NCI-H2227 (cell line): ENCODE measurements around the gene CDH13.

Source experiments
- DNase-seq: peaks from one replicate; lab custom pipeline; 2025; ENCODE audit not compliant: unreplicated experiment; lab: John Stamatoyannopoulos, UW

The CDH13 gene

DNA sequence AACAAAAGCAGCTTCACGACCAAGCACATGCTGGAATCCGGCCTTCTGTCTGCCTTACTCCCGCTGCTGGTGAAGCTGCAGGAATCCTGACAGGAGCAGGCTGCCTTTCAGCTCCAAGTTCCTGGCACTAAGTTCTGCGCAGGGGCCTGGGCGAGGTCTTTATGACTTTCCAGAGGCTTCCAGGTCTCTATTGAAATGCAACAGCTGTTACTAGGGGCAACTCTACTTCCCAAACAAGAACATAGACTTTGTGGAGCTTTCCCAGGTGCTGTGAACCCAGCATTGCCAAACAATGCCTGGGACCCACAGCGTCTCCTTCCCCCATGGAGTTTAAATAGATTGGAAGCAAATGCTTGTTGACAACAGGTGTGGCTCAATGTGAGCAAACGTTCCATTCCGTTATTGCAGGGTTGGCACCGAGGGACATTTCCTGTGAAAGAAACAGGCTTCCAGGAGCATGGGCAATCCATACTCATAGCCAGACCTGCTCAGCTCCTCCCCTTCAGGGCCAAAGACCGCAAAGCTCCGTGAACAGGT lies 156.0 kb downstream of the CDH13 start:
- no peak for DNase-seq

DNA sequence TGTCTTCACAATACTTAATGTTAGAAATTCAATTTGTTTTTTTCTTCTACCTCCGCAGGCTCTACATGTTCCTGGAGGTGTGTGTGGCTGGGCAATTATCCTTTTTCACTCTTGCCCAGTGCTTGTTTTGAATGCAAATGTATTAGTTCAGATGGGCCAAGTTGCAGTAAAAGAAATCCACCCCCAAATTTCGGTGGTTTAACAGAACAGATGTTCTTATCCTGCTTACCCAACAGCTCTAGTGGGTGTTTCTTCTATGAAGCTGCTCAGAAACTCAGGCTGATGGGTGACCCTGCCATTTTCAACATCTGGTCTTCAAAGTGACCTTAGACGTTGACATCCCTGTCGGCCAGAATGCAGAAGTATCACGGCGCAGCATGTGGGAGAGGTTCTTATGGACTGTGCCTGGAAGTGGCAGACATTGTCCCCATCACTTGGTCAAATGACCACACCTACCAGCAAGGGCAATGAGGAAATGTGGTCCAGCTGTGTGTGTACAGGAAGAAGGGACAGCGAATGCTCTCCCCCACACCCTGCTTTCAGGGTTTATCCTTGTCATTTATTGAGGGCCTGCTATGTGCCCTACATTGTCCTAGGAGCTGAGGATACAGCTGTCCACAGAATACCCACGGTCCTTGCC lies 157.3 kb downstream of the CDH13 start:
- no peak for DNase-seq

DNA sequence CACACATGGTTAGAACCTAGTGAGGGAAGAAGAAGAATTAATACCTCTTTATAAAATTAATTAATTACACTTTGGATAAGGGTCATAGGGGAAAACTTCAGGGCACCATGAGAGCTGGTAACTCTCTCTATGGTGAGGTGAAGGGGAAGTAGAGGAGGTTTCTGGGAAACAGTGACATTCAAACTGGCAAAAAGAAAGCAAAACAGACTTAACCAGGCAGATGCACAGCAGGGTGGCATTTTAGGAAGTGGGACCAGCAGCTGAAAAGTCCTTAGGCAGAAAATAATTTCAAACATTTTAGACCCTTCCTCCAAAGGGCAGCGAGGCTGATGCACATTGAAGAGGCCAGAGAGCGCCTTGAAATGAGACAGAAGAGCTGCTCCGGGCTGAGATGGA lies 157.8 kb downstream of the CDH13 start:
- DNase-seq, result no peak

DNA sequence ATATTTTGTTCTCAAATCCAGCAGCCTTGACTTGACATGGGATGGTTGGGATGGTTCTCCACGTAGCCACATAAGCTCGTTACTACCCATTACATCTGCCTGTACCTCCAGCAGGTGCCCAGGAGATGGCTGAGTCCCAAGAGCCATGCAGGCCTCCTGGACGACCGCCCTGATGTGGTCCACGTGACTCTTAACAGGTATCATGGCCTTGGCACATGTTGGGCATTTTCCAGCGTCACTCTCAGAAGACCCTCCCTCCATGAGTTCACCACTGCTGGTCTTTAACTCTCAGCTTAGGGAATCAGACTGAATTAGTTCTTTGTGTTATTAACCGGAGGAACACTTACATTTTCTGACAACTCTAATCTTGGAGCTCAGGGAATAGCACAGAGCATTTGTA lies 161.5 kb downstream of the CDH13 start:
- DNase-seq, result no peak

DNA sequence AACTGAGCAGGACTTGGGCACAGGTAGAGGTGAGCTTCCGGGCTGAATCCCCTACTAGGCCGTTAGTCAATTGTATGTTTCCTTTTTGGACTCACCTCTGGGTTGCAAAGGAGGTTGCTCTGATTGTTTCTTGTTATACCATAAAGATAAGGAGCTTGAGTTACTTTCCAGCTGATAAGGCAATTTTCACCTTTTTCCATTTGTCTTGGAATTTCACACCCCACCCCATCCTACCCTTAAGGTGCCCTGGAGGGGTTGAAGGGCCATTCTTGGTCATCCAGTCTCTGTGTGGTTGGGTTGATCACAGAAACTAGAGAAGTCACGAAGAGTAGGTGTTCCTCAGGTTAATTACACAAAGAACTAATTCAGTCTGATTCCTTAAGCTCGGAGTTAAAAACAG lies 162.2 kb downstream of the CDH13 start:
- DNase-seq, result no peak

DNA sequence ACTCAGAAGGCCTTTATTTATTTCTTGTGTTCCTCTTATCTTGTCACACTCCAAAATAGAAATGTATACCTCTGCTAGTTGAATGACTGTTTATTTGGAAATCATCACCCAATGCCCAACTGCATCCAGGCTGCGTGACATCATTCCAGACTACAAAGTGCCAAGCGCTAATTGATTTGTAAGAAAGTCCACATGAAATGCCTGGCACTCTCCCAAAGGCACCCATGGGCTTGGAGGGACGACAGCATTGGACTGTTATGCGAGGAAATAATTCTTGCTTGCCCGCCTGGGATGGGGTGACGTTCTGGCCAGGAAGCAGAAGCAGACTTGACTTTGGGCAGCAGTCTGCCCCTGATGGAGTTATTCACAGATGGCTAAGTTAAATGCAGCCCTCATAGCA lies 165.9 kb downstream of the CDH13 start:
- no peak for DNase-seq

DNA sequence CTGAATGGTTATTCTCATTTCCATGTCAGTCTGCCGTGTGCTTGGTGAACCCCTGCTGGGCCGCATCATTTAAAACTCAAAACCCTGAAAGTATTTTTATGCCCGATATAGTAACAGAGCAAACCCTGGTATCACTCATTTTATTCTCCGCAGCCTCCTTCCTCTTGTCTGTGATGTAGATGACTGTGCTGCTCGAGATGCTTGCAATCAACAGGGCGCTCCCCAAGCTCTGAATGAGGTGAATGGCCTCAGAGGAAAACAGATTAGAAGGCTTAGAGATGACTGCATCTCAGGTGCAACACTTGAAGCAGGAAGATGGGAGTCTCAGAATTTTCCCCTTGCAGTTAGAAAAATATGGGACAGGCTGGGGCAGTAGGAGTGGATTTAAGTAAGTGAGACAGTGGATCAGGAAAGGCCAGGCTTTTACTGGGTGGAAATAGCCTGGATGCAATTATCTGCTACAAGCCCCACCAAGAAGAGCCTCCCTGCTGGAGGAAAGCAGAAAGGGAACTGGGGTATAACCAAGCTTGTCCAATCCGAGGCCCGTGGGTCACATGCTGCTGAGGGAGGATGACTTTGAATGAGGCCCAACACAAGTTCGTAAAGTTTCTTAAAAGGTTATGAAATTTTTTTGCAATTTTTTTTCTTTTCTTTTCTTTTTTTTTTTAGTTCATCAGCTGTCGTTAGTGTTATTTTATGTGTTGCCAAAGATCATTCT lies 166.9 kb downstream of the CDH13 start:
- no peak for DNase-seq

DNA sequence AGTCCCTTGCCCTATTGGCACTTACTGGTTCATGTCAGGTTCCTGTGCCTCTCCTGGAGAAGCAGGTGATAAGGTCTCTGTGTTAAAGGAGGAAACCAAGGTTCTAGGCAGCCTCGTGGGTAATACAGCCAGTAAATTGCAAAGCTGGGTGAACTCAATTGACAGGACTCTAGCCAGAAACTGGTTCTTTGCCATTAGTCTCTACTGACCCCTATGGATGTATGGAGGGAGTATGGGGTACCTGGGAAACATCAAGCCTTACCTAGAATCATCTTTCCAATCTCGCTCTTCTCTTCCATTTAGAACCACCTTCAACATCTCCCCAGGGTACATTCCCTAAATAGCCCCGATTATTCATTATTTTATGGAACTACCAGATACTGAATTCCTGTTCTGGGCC lies 169.3 kb downstream of the CDH13 start:
- DNase-seq, result no peak

DNA sequence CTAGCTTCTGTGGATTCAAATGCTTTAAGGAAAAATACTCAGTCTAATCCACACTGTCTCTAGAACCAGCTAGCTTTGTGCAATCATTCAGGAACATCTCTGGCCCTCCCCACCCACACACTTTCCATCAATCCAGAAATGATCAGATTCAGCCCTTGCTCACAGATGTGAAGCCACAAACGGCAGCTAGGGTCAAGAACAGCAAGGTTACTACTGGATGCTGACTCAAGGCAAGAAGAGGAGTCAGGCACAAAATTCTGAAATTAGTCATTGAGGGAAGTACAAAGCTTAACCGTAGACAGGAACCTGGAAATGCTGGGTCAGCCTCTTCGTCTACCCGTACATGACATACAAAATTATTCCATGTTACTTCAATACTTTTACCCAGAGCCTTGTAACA lies 174.6 kb downstream of the CDH13 start:
- DNase-seq, result no peak

DNA sequence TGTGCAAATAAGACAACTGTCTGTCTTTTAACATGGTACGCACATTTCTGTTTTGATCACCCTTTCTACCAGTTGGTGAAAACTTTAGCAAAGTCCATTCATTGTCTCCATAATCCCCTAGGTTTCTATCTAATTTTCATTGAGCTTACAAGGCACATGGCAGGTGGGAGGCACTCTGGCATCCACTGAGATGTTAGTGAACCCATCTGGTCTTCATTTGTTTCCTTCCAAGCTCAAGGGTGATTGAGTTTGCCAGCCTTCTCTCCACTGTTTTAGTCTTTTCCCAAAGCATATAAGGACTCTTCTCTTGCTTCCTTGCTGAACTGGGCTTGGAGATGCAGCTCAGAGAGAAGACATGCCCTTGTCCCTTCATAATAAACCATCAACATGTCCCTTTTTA lies 179.1 kb downstream of the CDH13 start:
- DNase-seq, result no peak

DNA sequence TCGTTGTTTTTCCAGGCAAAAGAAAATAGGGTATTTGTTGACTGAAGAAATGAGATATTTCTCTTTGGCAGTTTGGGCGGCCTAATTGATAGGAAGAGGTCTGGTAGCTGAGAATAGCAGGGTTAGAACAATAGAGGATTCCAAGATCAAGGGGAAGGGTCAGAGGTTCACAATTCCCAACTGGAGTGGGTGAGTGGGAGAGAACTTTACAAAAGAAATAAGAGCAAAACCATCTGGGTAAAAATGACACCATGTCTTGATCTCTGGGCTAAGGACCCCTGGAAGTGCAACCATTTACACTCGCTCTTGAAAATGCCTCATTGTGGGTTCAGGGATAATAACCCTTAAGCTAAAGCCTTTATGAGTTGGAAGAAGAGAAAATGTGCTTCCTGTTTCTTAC lies 180.5 kb downstream of the CDH13 start:
- DNase-seq, result no peak

DNA sequence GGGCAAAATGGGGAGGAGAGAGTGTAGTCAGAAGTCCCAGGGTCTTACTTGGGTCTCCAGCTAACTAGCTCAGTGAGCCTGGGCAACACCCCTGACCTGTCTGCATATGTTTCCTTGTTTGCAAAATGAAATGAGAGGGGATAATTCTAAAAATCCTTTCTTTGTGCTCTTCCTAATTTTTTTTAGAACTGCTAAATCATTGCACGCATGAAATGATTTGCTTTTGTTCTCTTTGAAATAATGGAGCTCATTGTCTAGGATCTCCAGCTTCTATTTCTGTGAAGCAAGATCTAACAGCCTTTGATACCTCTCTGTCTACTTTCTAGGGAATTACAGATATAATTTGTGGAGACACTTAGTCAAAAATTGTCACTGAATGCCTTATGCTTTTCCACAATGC lies 181.3 kb downstream of the CDH13 start:
- no peak for DNase-seq

DNA sequence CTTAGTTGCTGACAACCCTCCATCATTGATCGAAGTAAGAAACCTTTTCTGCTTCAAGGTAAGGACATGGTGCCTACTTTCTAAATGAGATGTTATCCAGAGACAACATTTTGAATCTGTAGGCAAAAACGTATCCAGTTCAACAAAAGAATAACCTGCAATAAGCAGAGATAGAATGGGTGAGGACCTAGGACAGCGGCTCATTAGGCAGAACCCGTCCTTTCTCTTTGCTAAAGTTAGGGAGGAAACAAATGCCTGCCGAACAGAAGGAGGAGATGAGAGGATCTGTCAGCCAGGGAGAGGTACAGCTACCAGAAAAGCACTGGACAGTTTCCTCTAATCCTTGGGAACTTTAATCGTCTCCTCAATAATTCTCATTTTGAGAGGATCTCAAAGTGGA lies 183.3 kb downstream of the CDH13 start:
- no peak for DNase-seq

DNA sequence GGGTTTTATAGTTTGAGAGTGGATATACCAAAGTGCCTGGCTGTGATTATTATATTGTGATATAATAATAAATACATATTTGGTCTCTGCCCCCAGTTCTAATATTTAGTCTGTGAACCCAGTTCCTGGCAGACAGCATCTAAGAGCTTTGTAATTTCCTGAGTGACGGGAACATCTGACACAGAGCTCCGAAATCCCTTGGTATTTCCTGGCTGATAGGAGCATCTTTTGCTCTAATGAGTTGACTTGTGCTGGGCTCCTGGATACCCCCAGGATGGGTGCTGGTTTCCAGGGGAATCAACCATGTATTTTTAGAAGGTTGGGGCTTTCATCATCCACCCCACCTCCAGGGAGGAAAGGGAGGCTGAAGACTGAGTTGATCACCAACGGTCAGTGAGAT lies 187.3 kb downstream of the CDH13 start:
- DNase-seq, result no peak

DNA sequence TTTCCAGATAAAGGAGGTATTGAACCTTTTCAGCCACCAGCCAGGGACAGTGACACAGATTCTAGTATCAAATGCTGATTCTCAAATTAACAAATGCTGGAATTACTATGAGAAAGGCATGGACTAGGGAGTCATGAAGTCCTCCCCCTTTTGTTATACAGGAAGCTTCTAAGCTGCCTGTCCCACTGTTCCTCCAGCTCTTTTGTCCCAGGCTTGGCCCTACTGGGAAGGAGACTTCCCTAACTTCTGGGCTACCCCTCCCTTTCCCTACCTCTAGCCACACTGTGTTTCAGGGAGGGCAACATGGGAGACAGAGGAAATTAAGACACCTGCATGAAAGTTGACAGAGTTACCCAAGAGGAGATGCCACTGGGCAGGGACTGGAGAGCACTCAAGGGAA lies 192.5 kb downstream of the CDH13 start:
- DNase-seq, result no peak

DNA sequence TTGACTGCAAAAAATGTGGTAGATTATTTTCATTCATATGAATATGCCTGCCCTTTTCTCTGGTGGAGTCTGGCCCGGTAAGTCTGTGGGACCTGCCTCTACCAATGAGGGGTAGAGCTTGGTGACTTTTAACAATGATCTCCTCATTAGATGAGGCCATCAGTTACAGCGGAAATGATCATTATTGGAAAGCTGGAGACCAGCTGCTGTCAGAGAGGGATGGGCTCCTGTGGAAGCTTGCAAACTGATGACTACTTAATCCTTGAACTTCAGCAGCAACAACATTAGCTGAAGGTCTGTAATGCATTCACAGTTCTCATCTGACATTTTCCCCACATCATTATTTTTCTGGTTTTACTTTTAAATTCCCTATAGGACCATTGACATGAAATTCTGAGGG lies 194.1 kb downstream of the CDH13 start:
- no peak for DNase-seq

DNA sequence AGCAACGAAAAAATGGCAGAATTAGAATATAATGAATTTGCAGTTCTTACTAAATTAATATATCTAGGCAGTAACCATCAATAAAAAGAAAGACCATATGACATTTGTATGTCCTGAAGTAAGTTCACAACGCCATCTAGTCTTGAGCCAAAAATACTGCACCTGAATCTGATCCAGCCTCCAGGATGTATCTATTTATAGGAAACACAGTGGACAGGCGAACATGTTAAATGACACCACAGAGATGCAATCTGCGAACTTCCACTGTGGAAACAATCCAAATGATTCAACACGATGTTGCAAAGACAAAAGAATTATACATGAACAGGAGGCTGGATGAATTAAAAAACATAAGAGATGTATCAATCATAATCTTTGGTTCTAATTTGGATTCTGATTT lies 197.6 kb downstream of the CDH13 start:
- no peak for DNase-seq

DNA sequence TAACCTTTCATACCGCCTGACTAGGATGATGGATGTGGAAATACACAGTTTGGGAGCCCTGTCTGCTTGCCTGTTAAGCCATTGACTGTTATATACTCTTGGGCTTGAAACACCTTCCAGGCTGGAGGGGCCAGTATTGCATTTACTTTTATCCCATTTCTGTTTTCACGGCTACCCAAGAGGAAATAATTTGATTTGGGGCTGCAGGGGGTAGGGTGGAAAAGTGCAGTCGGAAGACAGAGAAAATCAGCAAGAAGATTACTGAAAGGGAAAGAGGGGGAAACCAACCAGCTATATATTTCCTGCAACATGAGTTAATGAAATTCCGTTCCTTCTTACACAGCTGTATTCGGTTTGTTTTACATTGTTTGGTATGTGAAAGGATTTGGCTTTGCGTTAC lies 202.5 kb downstream of the CDH13 start:
- DNase-seq, result no peak

DNA sequence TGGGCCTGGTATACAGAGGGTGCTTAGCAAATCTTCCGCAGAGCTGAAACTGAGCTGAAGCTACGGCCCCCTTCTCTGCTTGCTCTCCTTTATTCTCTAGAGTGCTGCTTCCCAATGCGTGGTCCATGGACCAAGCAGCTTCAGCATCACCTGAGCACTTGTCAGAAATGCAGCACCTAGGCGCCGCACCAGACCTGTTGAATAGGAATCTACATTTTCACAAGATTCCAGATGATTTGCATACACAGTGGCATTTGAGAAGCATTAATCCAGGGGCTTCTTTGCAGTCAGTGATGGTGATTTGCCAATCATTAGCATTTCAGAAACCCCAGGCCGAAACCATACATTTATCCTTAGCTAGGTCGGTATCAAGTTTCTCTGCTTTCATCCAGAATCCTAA lies 204.2 kb downstream of the CDH13 start:
- no peak for DNase-seq

DNA sequence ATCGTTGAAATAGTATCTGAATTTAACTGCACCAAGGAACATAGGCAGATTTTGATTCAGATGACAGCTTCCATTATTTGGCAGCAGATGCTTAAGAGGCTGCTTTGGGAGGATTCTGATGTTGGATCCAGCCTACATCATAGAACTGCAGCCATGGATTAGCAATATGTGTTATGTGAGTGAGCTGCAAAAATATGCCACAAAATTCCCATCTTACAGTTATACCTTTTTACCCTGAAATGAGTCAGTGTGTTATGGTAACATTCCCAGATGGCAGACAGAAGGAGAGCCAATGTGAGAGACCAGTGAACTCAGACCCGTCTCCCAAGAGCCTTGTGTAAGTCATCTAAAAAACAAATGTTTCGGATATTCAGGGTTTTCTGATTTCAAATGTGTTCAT lies 206.1 kb downstream of the CDH13 start:
- no peak for DNase-seq

DNA sequence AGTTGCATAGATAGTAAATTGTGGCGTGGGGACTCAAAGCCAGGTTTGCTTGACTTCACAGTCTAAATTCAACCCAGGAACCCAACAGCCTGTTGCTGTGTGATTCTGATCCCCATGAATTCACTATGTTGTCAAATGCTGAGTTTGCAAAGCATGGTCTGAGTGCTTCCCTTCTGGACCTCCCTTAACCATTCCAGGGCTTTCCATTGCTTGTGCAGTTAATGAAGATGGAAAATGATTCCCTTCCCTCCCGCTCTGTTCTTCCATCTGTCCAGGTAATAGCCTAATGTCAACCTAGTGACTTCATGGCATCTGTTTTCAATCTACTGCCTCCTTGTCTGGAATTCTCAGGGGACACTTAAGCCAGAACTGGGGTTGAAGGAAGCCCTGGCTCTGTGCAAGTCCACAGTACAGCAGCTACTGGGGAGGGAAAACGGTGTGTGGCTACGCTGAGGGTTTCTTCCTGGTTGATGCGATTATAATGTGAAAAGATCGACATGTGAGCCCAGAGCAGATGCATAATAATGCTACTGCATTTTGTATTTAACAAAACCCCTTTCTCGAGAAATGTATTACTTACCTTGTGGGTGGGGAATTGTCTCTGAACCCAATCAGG lies 206.7 kb downstream of the CDH13 start:
- DNase-seq, result no peak

DNA sequence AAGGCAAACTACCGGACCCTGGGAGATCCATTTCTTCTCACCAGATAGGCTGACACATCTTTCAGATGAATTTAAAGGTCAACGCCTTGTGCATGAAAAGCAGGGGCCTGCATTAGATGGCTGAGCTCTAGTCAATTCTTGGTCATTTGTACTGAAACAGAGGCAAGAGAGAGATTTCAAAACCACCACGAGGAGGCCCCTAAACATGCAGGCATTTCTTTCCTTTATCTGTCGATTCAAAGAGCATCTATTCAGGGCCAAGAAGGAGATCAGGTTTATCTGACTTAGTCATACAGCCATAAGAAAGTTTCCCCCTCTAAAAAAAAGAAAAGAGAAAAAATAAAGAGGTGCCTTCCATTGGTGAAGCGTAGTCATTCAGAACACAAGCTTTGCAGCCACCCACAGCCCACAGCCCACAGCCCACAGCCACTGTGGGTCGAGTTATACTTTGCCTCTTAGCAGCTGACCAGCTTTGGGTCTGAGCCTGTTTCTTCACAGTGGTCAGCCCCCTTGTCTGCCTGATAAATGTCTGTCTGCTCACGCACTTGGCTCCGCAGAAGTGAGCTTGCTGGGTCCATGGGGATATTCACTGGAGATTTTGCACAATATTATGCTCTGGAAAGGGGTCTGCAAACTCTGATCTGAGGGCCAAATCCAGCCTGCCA lies 207.5 kb downstream of the CDH13 start:
- no peak for DNase-seq
